Activated T-helper 1 cell treated with anti-CD3 and anti-CD28 coated beads, Interleukin-12 subunit alpha, Interleukin-12 subunit beta, Interleukin-2, Interleukin-4 antibody, amounts not matched to agents 30 ng/mL and 10 ng/mL and 1 ng/mL, durations not matched to agents 14 hours and 24 hours and 36 hours (primary cell): Measurements from ENCODE around the gene BMP8A. TPM values are rescaled to one million over a fixed set of nuclear protein-coding genes. Genes with fewer than 3 reads are reported as not detected.

ENCODE experiments used
- DNase-seq: peaks from one replicate; pipeline ENCODE4 v3.0.0; 2021; ENCODE audit warnings: low spot score
- H3K27ac Mint-ChIP-seq: one replicate; pipeline ENCODE4 v1.8.0; 2021; ENCODE audit warnings: mild to moderate bottlenecking, mixed read lengths
- H3K27me3 Mint-ChIP-seq: one replicate; pipeline ENCODE4 v1.8.0; 2022; ENCODE audit warnings: mild to moderate bottlenecking, moderate library complexity, mixed read lengths; ENCODE audit not compliant: insufficient read depth
- H3K36me3 Mint-ChIP-seq: one replicate; pipeline ENCODE4 v1.8.0; 2021; ENCODE audit warnings: low read depth, mixed read lengths
- H3K4me1 Mint-ChIP-seq: one replicate; pipeline ENCODE4 v1.8.0; 2021; ENCODE audit warnings: low read depth, mixed read lengths
- H3K4me3 Mint-ChIP-seq: one replicate; pipeline ENCODE4 v1.8.0; 2021; ENCODE audit warnings: mild to moderate bottlenecking, moderate library complexity, mixed read lengths
- H3K9me3 Mint-ChIP-seq: one replicate; pipeline ENCODE4 v1.8.0; 2021; ENCODE audit warnings: mixed read lengths
- intact Hi-C: fragments of 100-400 bp; cut with micrococcal nuclease; formaldehyde crosslinking; loops from one replicate; pipeline ENCODE4 v1.15.1; 2024
- total RNA-seq: library from RNA; stranded (reverse); gene quantifications from 2 replicates; pipeline ENCODE4 v1.2.3, GENCODE V29; 2022

The BMP8A gene
- total RNA-seq, 1 donor from 2014 or later, result not detected

DNA sequence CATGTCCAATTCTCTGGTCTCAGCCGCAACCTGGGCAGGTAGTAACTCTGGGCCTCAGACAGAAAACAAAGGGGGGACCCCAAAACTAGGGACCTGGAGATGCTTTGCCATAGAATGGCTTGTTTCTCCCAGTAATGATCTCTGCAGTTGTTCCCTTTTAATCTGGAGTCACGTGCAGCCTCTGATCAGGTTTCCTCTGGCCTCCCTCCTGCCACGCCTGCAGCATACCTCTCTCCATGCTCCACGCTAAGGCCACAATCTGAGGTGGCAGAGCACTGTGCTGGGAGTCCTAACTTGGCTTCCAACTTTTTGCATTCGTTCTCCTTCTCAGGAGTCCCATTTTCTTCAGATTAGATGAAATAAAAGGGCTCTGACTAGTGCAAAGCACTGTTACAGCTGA lies 83.2 kb downstream of the BMP8A start:
- intact Hi-C loops, result loop anchor here (2.0 to 5.0 kb wide), 2 partner anchors 24 to 387 kb away; no protein-coding TSS in a partner anchor

More for the DNA sequence above, 83.2 kb downstream of the BMP8A start:
- peak overlapping the region; percentile 93 for H3K4me3 Mint-ChIP-seq
- peaks cover 50% of the 10 kb centered on the region for H3K4me1 Mint-ChIP-seq
- H3K27me3 Mint-ChIP-seq, result no peaks in the 10 kb centered on the region
- H3K27ac Mint-ChIP-seq, result peak overlapping the region; percentile 85
- H3K36me3 Mint-ChIP-seq, result peaks cover 50% of the 10 kb centered on the region
- no peak for DNase-seq
- no peaks in the 10 kb centered on the region for H3K9me3 Mint-ChIP-seq

Other genes starting within 250 kb of the BMP8A start
- gene PABPC4, start 85.2 kb downstream of the BMP8A start, total RNA-seq, result 343 and 347 TPM in 2 replicates
- gene HEYL, start 148.0 kb downstream of the BMP8A start, total RNA-seq, result 0.10 TPM in 2 replicates
- gene NT5C1A, start 180.5 kb downstream of the BMP8A start, total RNA-seq, result 2.8 TPM in 2 replicates
- gene HPCAL4, start 199.8 kb downstream of the BMP8A start, total RNA-seq, result 0.69 and 0.75 TPM in 2 replicates
- 68.1 and 75.0 TPM in 2 replicates for gene PPIE, start 247.2 kb downstream of the BMP8A start, total RNA-seq